RWPE2 (cell line): ENCODE measurements around the gene DNLZ.
"Not testable (repeated sequence)": the region's sequence is repeated elsewhere in the genome, so short reads cannot be mapped to it uniquely, and the experiment has no call there.

Source experiments
- ATAC-seq: fragments of 200-7000 bp; cut with Tn5 transposase; 3 replicates; pipeline ENCODE4 v1.9.1; 2021; ENCODE audit warnings: low read depth
- DNase-seq: peaks from one replicate; pipeline ENCODE4 v3.0.0-alpha.2; 2020; ENCODE audit warnings: low spot score
- H3K27ac ChIP-seq: fragments of 450-650 bp; 2 replicates; pipeline ENCODE4 v1.5.1; 2017; ENCODE audit warnings: mild to moderate bottlenecking; ENCODE audit not compliant: poor library complexity, severe bottlenecking
- H3K27me3 ChIP-seq: fragments of 250-450 bp; sonication (Bioruptor Pico); 2 replicates; pipeline ENCODE4 v1.5.1; 2021; ENCODE audit warnings: mild to moderate bottlenecking, moderate library complexity; ENCODE audit not compliant: insufficient read depth, poor library complexity, severe bottlenecking
- H3K36me3 ChIP-seq: fragments of 250-450 bp; sonication (Bioruptor Pico); 2 replicates; pipeline ENCODE4 v1.5.1; 2020; ENCODE audit warnings: low read depth, mild to moderate bottlenecking, moderate library complexity
- H3K4me1 ChIP-seq: fragments of 250-450 bp; sonication (Bioruptor Pico); 2 replicates; pipeline ENCODE4 v1.5.1; 2021; ENCODE audit warnings: mild to moderate bottlenecking, moderate library complexity; ENCODE audit not compliant: insufficient read depth, poor library complexity, severe bottlenecking
- H3K4me3 ChIP-seq: fragments of 250-450 bp; sonication (Bioruptor Pico); 2 replicates; pipeline ENCODE4 v1.5.1; 2021; ENCODE audit warnings: mild to moderate bottlenecking, moderate library complexity; ENCODE audit not compliant: severe bottlenecking
- H3K9me3 ChIP-seq: fragments of 250-450 bp; sonication (Bioruptor Pico); 2 replicates; pipeline ENCODE4 v1.5.1; 2021; ENCODE audit warnings: mild to moderate bottlenecking, moderate library complexity; ENCODE audit not compliant: severe bottlenecking
- CTCF ChIP-seq: fragments of 450-650 bp; IDR thresholded peaks from one replicate; pipeline ENCODE4 v1.5.1; 2017; ENCODE audit warnings: mild to moderate bottlenecking, moderate library complexity; ENCODE audit not compliant: poor library complexity, severe bottlenecking

DNLZ gene

GRCh38 chr9:136352682-136353081, 10.9 kb downstream of the DNLZ start:
- Histone ChIP-seq H3K27me3 (no peaks in the 10 kb centered on the region), H3K36me3 (no peaks in the 10 kb centered on the region), H3K4me1 (no peaks in the 10 kb centered on the region), H3K27ac (no peak overlapping the region), H3K9me3 (no peaks in the 10 kb centered on the region), H3K4me3 (no peak overlapping the region)
- no peak for DNase-seq
- no peak for TF ChIP-seq CTCF
- ATAC-seq: no peak

- H3K9me3 ChIP-seq, H3K27me3 ChIP-seq, H3K4me3 ChIP-seq, DNase-seq, H3K27ac ChIP-seq, ATAC-seq, H3K4me1 ChIP-seq, H3K36me3 ChIP-seq: not testable (repeated sequence)
Observed at GRCh38 chr9:136351868-136352267, 11.7 kb downstream of the DNLZ start.

GRCh38 chr9:136351252-136351800, 12.2 kb downstream of the DNLZ start:
- H3K4me3 ChIP-seq: no peak overlapping the region
- H3K27ac ChIP-seq: no peak overlapping the region
- no peaks in the 10 kb centered on the region for H3K36me3 ChIP-seq
- TF ChIP-seq CTCF: no peak
- H3K27me3 ChIP-seq: no peaks in the 10 kb centered on the region
- ATAC-seq (no peak), DNase-seq (no peak)
- H3K9me3 ChIP-seq: no peaks in the 10 kb centered on the region
- H3K4me1 ChIP-seq: no peaks in the 10 kb centered on the region

- no peak overlapping the region for H3K27ac ChIP-seq
- no peak for DNase-seq
- no peaks in the 10 kb centered on the region for H3K27me3 ChIP-seq
- no peaks in the 10 kb centered on the region for H3K9me3 ChIP-seq
- no peak overlapping the region for H3K4me3 ChIP-seq
- no peak for ATAC-seq
- no peak for TF ChIP-seq CTCF
- peaks cover 3% of the 10 kb centered on the region for H3K4me1 ChIP-seq
- H3K36me3 ChIP-seq: no peaks in the 10 kb centered on the region
Observed at GRCh38 chr9:136349546-136349945, 14.0 kb downstream of the DNLZ start.

- H3K4me1 ChIP-seq: peaks cover 3% of the 10 kb centered on the region
- H3K27me3 ChIP-seq: no peaks in the 10 kb centered on the region
- H3K27ac ChIP-seq: no peak overlapping the region
Observed at GRCh38 chr9:136348691-136349090, 14.9 kb downstream of the DNLZ start.

More at GRCh38 chr9:136348691-136349090, 14.9 kb downstream of the DNLZ start:
- H3K9me3 ChIP-seq: no peaks in the 10 kb centered on the region
- H3K4me3 ChIP-seq: no peak overlapping the region
- DNase-seq: no peak
- no peak for ATAC-seq
- TF ChIP-seq CTCF: no peak
- no peaks in the 10 kb centered on the region for H3K36me3 ChIP-seq
